Brain microvascular endothelial cell (primary cell): Measurements from ENCODE around the gene TREML4.

Experiments
- DNase-seq: peaks from one replicate; pipeline ENCODE4 v3.0.0-alpha.2; 2020
- H3K27ac ChIP-seq: fragments of 250-450 bp; sonication (Bioruptor Pico); 2 replicates; pipeline ENCODE4 v1.5.1; 2020; ENCODE audit warnings: mild to moderate bottlenecking, moderate library complexity
- H3K27me3 ChIP-seq: fragments of 250-450 bp; sonication (Bioruptor Pico); replicated peaks from 2 replicates; pipeline ENCODE4 v1.5.1; 2020; ENCODE audit warnings: mild to moderate bottlenecking
- H3K36me3 ChIP-seq: fragments of 250-450 bp; sonication (Bioruptor Pico); replicated peaks from 2 replicates; pipeline ENCODE4 v1.5.1; 2020; ENCODE audit warnings: mild to moderate bottlenecking
- H3K4me3 ChIP-seq: 2 replicates; pipeline ENCODE4 v1.5.1; 2011; ENCODE audit warnings: low read depth, mild to moderate bottlenecking, control low read depth, low read length, moderate library complexity
- CTCF ChIP-seq: IDR thresholded peaks from 2 replicates; pipeline ENCODE4 v1.5.1; 2011; ENCODE audit warnings: low read depth, mild to moderate bottlenecking, moderate library complexity, low read length, control low read depth, inconsistent platforms; ENCODE audit errors: missing control alignments
- in situ Hi-C: cut with HindIII; loops from 2 replicates; pipeline ENCODE4 v1.10.0; 2017; ENCODE audit warnings: low sequenced_read_pairs, low pct_ligation_motif_present

Gene TREML4

GRCh38 chr6:41193171-41193734, 34.9 kb upstream of the TREML4 start:
- TF ChIP-seq CTCF, result no peak
- no peaks in the 10 kb centered on the region for H3K27me3 ChIP-seq
- no peak for DNase-seq
- in situ Hi-C loops, result no loop called here
- no peaks in the 10 kb centered on the region for H3K36me3 ChIP-seq
- no peak overlapping the region for H3K4me3 ChIP-seq
- no peak overlapping the region for H3K27ac ChIP-seq

- Histone ChIP-seq H3K36me3 (no peaks in the 10 kb centered on the region), H3K27me3 (no peaks in the 10 kb centered on the region), H3K27ac (no peak overlapping the region), H3K4me3 (no peak overlapping the region)
- in situ Hi-C loops, result no loop called here
- DNase-seq, result no peak
- TF ChIP-seq CTCF, result no peak
Measured at GRCh38 chr6:41193884-41194283, 34.3 kb upstream of the TREML4 start.

GRCh38 chr6:41194386-41194785, 33.8 kb upstream of the TREML4 start:
- no peak for DNase-seq
- no peak for TF ChIP-seq CTCF
- H3K27me3 ChIP-seq, result no peaks in the 10 kb centered on the region
- in situ Hi-C loops, result no loop called here
- no peak overlapping the region for H3K27ac ChIP-seq
- no peak overlapping the region for H3K4me3 ChIP-seq
- no peaks in the 10 kb centered on the region for H3K36me3 ChIP-seq

- H3K27me3 ChIP-seq, result no peaks in the 10 kb centered on the region
- no peaks in the 10 kb centered on the region for H3K36me3 ChIP-seq
- no peak for DNase-seq
- no peak overlapping the region for H3K27ac ChIP-seq
- no peak for TF ChIP-seq CTCF
- no peak overlapping the region for H3K4me3 ChIP-seq
- in situ Hi-C loops, result no loop called here
Measured at GRCh38 chr6:41197234-41197633, 30.9 kb upstream of the TREML4 start.

- in situ Hi-C loops, result no loop called here
- Histone ChIP-seq H3K36me3 (no peaks in the 10 kb centered on the region), H3K4me3 (no peak overlapping the region), H3K27me3 (no peaks in the 10 kb centered on the region), H3K27ac (no peak overlapping the region)
- no peak for TF ChIP-seq CTCF
- DNase-seq, result no peak
Measured at GRCh38 chr6:41199552-41200246, 28.4 kb upstream of the TREML4 start.
